Thoracic aorta (tissue), 2 donors: ENCODE results near the gene DEPDC4. TPM values are rescaled to one million over a fixed set of nuclear protein-coding genes. Genes with fewer than 3 reads are reported as not detected.
"Not testable (repeated sequence)": the region's sequence is repeated elsewhere in the genome, so short reads cannot be mapped to it uniquely, and the experiment has no call there.

ENCODE experiments used
- ATAC-seq: fragments of 150-250 bp; one replicate; pipeline ENCODE4 v1.8.0; 2017; ENCODE audit warnings: low read depth; ENCODE audit not compliant: insufficient number of reproducible peaks, low FRiP score
- DNase-seq: peaks from one replicate; pipeline ENCODE4 v3.0.0-alpha.2; 2020; ENCODE audit warnings: low spot score
- H3K27ac ChIP-seq, 2 donors: fragments of 200-600 bp; sonication (generic); 1 replicate in 1 of 2; 2 replicates in 1 of 2; pipeline ENCODE4 v1.5.1; 2016; ENCODE audit warnings: mild to moderate bottlenecking in 2 of 2, moderate library complexity in 2 of 2
- H3K27me3 ChIP-seq: fragments of 200-600 bp; sonication (generic); replicated peaks from 2 replicates; pipeline ENCODE4 v1.6.0; 2016; ENCODE audit warnings: mild to moderate bottlenecking; ENCODE audit not compliant: insufficient read depth
- H3K36me3 ChIP-seq: fragments of 200-600 bp; sonication (generic); one replicate; pipeline ENCODE4 v1.5.1; 2016
- H3K4me1 ChIP-seq, 2 donors: fragments of 200-600 bp; sonication (generic); 1 replicate in 1 of 2; 2 replicates in 1 of 2; pipeline versions ENCODE4 v1.5.1 to v1.6.0; 2016; ENCODE audit warnings: low read depth in 2 of 2, mild to moderate bottlenecking in 1 of 2; ENCODE audit not compliant: control insufficient read depth in 1 of 2
- H3K4me3 ChIP-seq: fragments of 200-600 bp; sonication (generic); 2 replicates; pipeline ENCODE4 v1.5.1; 2016; ENCODE audit warnings: mild to moderate bottlenecking
- H3K9me3 ChIP-seq: fragments of 200-600 bp; sonication (generic); 2 replicates; pipeline ENCODE4 v1.5.1; 2016
- CTCF ChIP-seq: fragments of 200-600 bp; sonication (generic); IDR thresholded peaks from one replicate; pipeline ENCODE4 v1.5.1; 2019; ENCODE audit warnings: antibody characterized with exemption
- total RNA-seq, 2 donors: library from RNA; depleted of rRNA; stranded (reverse); fragments of >200 nt; gene quantifications; one replicate each; pipeline versions ENCODE4 v1.1.0 to v1.2.3, GENCODE V29; 2016

Gene DEPDC4
- total RNA-seq, result not detected

- Histone ChIP-seq H3K27me3 (no peaks in the 10 kb centered on the region), H3K4me3 (peak within 1 kb of the TSS; percentile 95), H3K4me1 (peaks cover 10 to 33% of the 10 kb centered on the region in 2 donors), H3K27ac (peak within 1 kb of the TSS; percentile 93 to 98), H3K9me3 (no peaks in the 10 kb centered on the region), H3K36me3 (no peaks in the 10 kb centered on the region)
- peak; percentile 93 for DNase-seq
- peak; percentile 97 for ATAC-seq
- no peak for TF ChIP-seq CTCF
Measured at GRCh38 chr12:100266835-100267602, at the start of gene DEPDC4, which contains the start of gene SCYL2. DEPDC4 (minus strand) TSS chr12:100267079; CDS start chr12:100267076, 3 bp downstream. SCYL2 (plus strand) TSS chr12:100267177; CDS start chr12:100282971, 15,794 bp downstream.

GRCh38 chr12:100311317-100311716 lies 44.4 kb upstream of the DEPDC4 start:
- no peaks in the 10 kb centered on the region for H3K27me3 ChIP-seq
- no peak for ATAC-seq
- no peak overlapping the region for H3K4me3 ChIP-seq
- H3K9me3 ChIP-seq, result no peaks in the 10 kb centered on the region
- H3K4me1 ChIP-seq, result no peaks in the 10 kb centered on the region
- peaks cover 9% of the 10 kb centered on the region for H3K36me3 ChIP-seq
- no peak overlapping the region for H3K27ac ChIP-seq
- no peak for TF ChIP-seq CTCF
- DNase-seq, result no peak

GRCh38 chr12:100308138-100308537 lies 41.3 kb upstream of the DEPDC4 start:
- not testable (repeated sequence) for H3K4me1 ChIP-seq, H3K4me3 ChIP-seq, H3K27me3 ChIP-seq, H3K27ac ChIP-seq, DNase-seq, H3K9me3 ChIP-seq, ATAC-seq
- peaks cover 14% of the 10 kb centered on the region for H3K36me3 ChIP-seq

GRCh38 chr12:100304334-100304733 lies 37.5 kb upstream of the DEPDC4 start:
- not testable (repeated sequence) for H3K9me3 ChIP-seq, H3K27ac ChIP-seq, DNase-seq, ATAC-seq, H3K27me3 ChIP-seq, H3K4me1 ChIP-seq, H3K4me3 ChIP-seq
- H3K36me3 ChIP-seq, result peaks cover 30% of the 10 kb centered on the region

GRCh38 chr12:100303831-100304230 lies 37.0 kb upstream of the DEPDC4 start:
- TF ChIP-seq CTCF, result no peak
- H3K4me3 ChIP-seq, result no peak overlapping the region
- peaks cover 34% of the 10 kb centered on the region for H3K36me3 ChIP-seq
- no peaks in the 10 kb centered on the region for H3K4me1 ChIP-seq
- ATAC-seq, result no peak
- no peak overlapping the region for H3K27ac ChIP-seq
- peaks cover 4% of the 10 kb centered on the region for H3K9me3 ChIP-seq
- H3K27me3 ChIP-seq, result no peaks in the 10 kb centered on the region
- no peak for DNase-seq

GRCh38 chr12:100302081-100302480 lies 35.2 kb upstream of the DEPDC4 start:
- H3K4me3 ChIP-seq, result no peak overlapping the region
- peaks cover 4% of the 10 kb centered on the region for H3K9me3 ChIP-seq
- DNase-seq (no peak), ATAC-seq (no peak)
- H3K36me3 ChIP-seq, result peaks cover 38% of the 10 kb centered on the region
- H3K27me3 ChIP-seq, result no peaks in the 10 kb centered on the region
- TF ChIP-seq CTCF, result no peak
- no peak overlapping the region for H3K27ac ChIP-seq
- H3K4me1 ChIP-seq, result no peaks in the 10 kb centered on the region
